Motor neuron (in vitro differentiated cells): ENCODE results near the gene WNT6. TPM values are rescaled to one million over a fixed set of nuclear protein-coding genes. Genes with fewer than 3 reads are reported as not detected.
"Not testable (repeated sequence)": the region's sequence is repeated elsewhere in the genome, so short reads cannot be mapped to it uniquely, and the experiment has no call there.

Experiments
- ATAC-seq, 8 experiments: fragments of 200-7000 bp; cut with Tn5 transposase; replicated peaks in 6 of 8; 2 replicates each; pipeline ENCODE4 v1.8.0; 2021; ENCODE audit warnings: mild to moderate bottlenecking in 8 of 8, moderate library complexity in 8 of 8
- H3K27ac ChIP-seq, 2 donors: fragments of 250-450 bp; sonication (Bioruptor Pico); 2 replicates each; pipeline ENCODE4 v1.9.0; 2021; ENCODE audit warnings: antibody characterized with exemption in 2 of 2, mild to moderate bottlenecking in 2 of 2, moderate library complexity in 1 of 2
- H3K4me1 ChIP-seq, 2 donors: fragments of 250-450 bp; sonication (Bioruptor Pico); replicated peaks in 1 of 2; 2 replicates each; pipeline ENCODE4 v1.6.1; 2021; ENCODE audit warnings: antibody characterized with exemption in 2 of 2, mild to moderate bottlenecking in 2 of 2, moderate library complexity in 1 of 2
- H3K4me3 ChIP-seq, 5 donors: fragments of 250-450 bp; sonication (Bioruptor Pico); 2 replicates each; pipeline ENCODE4 v1.9.0; 2021; ENCODE audit warnings: antibody characterized with exemption in 5 of 5, mild to moderate bottlenecking in 5 of 5, moderate library complexity in 4 of 5
- WGBS, 10 experiments: fragments of 450-650 bp; shearing (Covaris generic); methylation state at CpG; one replicate each; pipeline ENCODE4 v1.0.0; 2022; 5-methylcytosine and 5-hydroxymethylcytosine counted together
- in situ Hi-C, 9 experiments: fragments of 400-800 bp; cut with MboI; loops; one replicate each; pipeline ENCODE4 v1.15.0; 2021; ENCODE audit warnings: low sequenced_read_pairs in 9 of 9, low pct_unique_long_range_greater_than_20kb in 2 of 9; ENCODE audit not compliant: unreplicated experiment in 9 of 9
- total RNA-seq, 8 experiments: library from RNA; unstranded; fragments of 300-600 nt; gene quantifications; 2 replicates each; pipeline versions ENCODE4 v1.2.3 to v1.2.4, GENCODE V29; 2022

Gene WNT6
- total RNA-seq, 8 experiments from 2014 or later, result 0.14 to 0.93 (median 0.24) TPM; not detected in 5

GRCh38 chr2:218832520-218832919 is 27.1 kb upstream of the WNT6 start:
- in situ Hi-C loops, result loop anchor here in 1 of 9 experiments (25.0 kb wide), 1 partner anchor 120 kb away; the partner anchor contains the start of gene TTLL4
- peak in 2 of 8 experiments; percentile 23 to 51 for ATAC-seq
- 0 to 80% (median 0%) methylated on average over 1 to 2 of the region's 3 CpGs; no CpG with 5 or more reads in 7 of the 10 experiments for WGBS, 10 experiments

DNA sequence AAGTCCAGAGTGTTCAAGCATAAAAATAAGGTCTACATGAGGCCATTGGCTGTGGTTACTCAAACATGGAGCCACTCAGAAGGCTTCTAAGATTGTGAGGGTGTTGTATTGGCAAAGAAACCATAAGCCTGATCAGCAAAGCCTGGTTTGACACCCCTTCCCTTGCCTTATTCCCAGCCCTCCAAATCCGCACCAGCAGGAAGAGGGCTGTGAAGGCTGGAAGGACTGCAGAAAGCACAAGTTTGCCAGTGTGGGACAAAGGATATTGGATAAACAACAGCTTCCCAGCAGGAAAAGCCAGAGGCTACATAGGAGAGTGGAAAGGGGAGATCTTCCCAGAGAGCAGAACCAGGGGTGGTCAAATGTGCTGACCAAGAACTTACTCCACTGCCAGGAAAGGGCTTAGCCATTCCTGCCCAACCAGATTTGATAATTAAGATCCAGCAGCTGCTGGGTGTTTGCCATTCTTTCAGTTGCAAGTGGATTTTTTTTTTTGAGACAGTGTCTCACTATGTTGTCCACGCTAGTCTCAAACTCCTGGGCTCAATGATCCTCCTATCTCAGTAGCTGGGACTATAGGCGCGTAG is 26.5 kb upstream of the WNT6 start:
- Histone ChIP-seq H3K4me3 (no peak overlapping the region), H3K4me1 (no peaks in the 10 kb centered on the region), H3K27ac (no peak overlapping the region)
- peak in 2 of 8 experiments; percentile 7 to 40 for ATAC-seq
- in situ Hi-C loops, result loop anchor here in 1 of 9 experiments (25.0 kb wide), 1 partner anchor 121 kb away; the partner anchor contains the start of gene TTLL4
- WGBS, 10 experiments, result 42 to 100% (median 57%) methylated on average over 1 to 3 of the region's 4 CpGs; no CpG with 5 or more reads in 3 of the 10 experiments

More at GRCh38 chr2:218832520-218832919, 27.1 kb upstream of the WNT6 start:
- Histone ChIP-seq H3K4me1 (no peaks in the 10 kb centered on the region), H3K27ac (no peak overlapping the region), H3K4me3 (no peak overlapping the region)

DNA sequence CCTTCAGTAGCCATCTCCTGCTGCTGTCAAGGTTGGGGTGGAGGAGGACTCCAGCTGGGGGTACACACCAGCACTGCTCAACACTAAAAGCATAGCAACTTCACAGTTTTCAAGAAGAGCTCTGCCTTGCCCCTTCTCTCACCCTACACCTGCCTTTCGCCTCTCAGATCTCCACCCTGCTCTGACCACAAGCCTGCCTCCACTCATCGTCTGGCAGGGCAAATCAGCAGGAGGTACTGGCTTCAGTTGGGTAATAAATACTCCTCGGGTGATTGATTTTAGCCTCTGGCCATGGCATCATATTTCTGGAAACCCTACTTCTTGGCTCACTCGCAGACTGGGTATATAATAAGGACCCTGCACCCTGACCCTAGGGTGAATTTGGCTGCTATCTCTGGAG is 24.9 kb upstream of the WNT6 start:
- no peak for ATAC-seq
- in situ Hi-C loops, result loop anchor here in 1 of 9 experiments (25.0 kb wide), 1 partner anchor 122 kb away; the partner anchor contains the start of gene TTLL4
- Histone ChIP-seq H3K4me3 (no peak overlapping the region), H3K4me1 (no peaks in the 10 kb centered on the region), H3K27ac (no peak overlapping the region)
- WGBS, 10 experiments, result 10 to 100% (median 47%) methylated on average over 1 to 3 of the region's 4 CpGs; no CpG with 5 or more reads in 2 of the 10 experiments

DNA sequence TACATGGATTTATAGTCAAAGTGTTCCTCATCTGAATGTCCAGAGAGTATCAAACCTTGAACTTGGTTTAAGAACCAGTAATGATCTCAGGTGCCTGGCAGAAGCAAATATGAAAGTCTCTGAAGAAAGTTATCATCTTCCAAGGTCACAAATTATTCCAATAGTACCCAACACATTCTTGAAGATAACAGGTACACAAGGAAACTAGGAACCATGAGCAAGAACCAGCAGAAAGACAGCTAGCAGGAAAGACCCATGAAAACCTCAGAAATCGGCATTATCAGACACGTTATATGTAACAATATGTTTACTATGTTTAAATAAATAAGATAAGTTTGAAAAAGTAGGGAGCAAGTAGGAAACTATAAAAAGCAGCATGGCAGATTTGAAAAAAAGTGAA is 22.1 kb upstream of the WNT6 start:
- H3K27ac ChIP-seq, result no peak overlapping the region
- WGBS, 10 experiments, result 20 to 100% (median 83%) methylated on average over 1 to 2 of the region's 2 CpGs; no CpG with 5 or more reads in 1 of the 10 experiments
- no peak overlapping the region for H3K4me3 ChIP-seq
- no peak for ATAC-seq
- H3K4me1 ChIP-seq, result no peaks in the 10 kb centered on the region
- in situ Hi-C loops, result loop anchor here in 1 of 9 experiments (25.0 kb wide), 1 partner anchor 125 kb away; the partner anchor contains the start of gene TTLL4

- in situ Hi-C loops, result loop anchor here in 1 of 9 experiments (25.0 kb wide), 1 partner anchor 127 kb away; the partner anchor contains the start of gene TTLL4
- peak in 3 of 8 experiments; percentile 88 to 97 (median 95) for ATAC-seq
These were observed 20.2 kb upstream of the WNT6 start for GRCh38 chr2:218839430-218839829.

DNA sequence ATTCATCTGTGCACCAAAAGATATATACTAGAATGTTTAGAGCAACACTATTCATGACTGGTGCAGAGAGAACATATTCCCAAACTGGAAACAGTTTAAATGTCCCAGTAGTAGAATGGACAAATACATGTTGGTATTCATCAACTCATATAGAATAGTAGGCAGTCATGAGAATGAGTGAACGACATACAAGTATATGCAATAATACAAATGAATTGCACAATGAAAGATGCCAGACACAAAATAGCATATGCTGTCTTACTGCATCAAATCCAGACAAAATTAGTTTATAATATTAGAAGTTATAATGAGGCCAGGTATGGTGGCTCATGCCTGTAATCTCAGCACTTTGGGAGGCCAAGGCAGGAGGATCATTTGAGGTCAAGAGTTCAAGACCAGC is 19.7 kb upstream of the WNT6 start:
- no peak overlapping the region for H3K27ac ChIP-seq

More at GRCh38 chr2:218839430-218839829, 20.2 kb upstream of the WNT6 start:
- Histone ChIP-seq H3K27ac (no peak overlapping the region), H3K4me3 (no peak overlapping the region), H3K4me1 (no peaks in the 10 kb centered on the region)
- 0 to 80% (median 28%) methylated on average over 1 to 4 of the region's 4 CpGs; no CpG with 5 or more reads in 1 of the 10 experiments for WGBS, 10 experiments

GRCh38 chr2:218844334-218844733 is 15.3 kb upstream of the WNT6 start:
- 71 to 100% (median 80%) methylated on average over 1 to 5 of the region's 5 CpGs for WGBS, 10 experiments
- not testable (repeated sequence) for H3K4me3 ChIP-seq, ATAC-seq, H3K27ac ChIP-seq, H3K4me1 ChIP-seq
- in situ Hi-C loops, result loop anchor here in 2 of 9 experiments (10.0 to 25.0 kb wide), 2 partner anchors 120 to 132 kb away; partner anchors contain the start of gene TTLL4 (in 1 of the 2)

More for the DNA sequence above, 19.7 kb upstream of the WNT6 start:
- 50 to 86% (median 67%) methylated on average over 1 of the region's 1 CpG; no CpG with 5 or more reads in 3 of the 10 experiments for WGBS, 10 experiments
- Histone ChIP-seq H3K4me3 (no peak overlapping the region), H3K4me1 (no peaks in the 10 kb centered on the region)
- in situ Hi-C loops, result loop anchor here in 2 of 9 experiments (10.0 to 25.0 kb wide), 2 partner anchors 115 to 128 kb away; partner anchors contain the start of gene TTLL4 (in 1 of the 2)
- no peak for ATAC-seq

- H3K27ac ChIP-seq, H3K4me3 ChIP-seq, H3K4me1 ChIP-seq, ATAC-seq: not testable (repeated sequence)
- WGBS, 10 experiments, result 25 to 100% (median 75%) methylated on average over 1 to 2 of the region's 18 CpGs; no CpG with 5 or more reads in 4 of the 10 experiments
- in situ Hi-C loops, result loop anchor here in 2 of 9 experiments (10.0 to 25.0 kb wide), 2 partner anchors 122 to 135 kb away; partner anchors contain the start of gene TTLL4 (in 1 of the 2)
These were observed 12.6 kb upstream of the WNT6 start for GRCh38 chr2:218846963-218847362.

GRCh38 chr2:218849721-218850120 is 9.9 kb upstream of the WNT6 start:
- Histone ChIP-seq H3K4me1 (no peaks in the 10 kb centered on the region), H3K4me3 (no peak overlapping the region), H3K27ac (no peak overlapping the region)
- ATAC-seq, result no peak
- WGBS, 10 experiments, result 41 to 81% (median 64%) methylated on average over 1 to 6 of the region's 7 CpGs; no CpG with 5 or more reads in 3 of the 10 experiments
- in situ Hi-C loops, result loop anchor here in 2 of 9 experiments (10.0 to 25.0 kb wide), 2 partner anchors 125 to 137 kb away; partner anchors contain the start of gene TTLL4 (in 1 of the 2)

DNA sequence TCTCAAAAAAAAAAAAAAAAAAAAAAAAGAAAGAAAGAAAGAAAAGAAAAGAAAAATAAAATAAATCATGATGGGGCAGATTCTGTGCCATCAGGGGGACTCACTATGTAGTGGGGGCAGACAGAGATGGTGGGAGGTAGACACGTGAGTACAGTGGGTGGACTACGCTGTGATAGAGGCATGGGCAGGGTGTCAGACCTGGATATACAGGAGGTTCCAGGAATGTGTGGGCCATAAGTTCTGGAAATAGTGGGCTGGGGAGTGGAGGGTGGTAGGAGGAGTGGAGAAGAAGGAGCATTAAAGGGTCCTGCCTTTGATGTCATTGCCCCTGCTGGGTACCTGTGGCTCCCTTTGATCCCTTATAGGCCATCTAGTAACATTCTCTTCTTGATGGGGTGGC is 8.8 kb upstream of the WNT6 start:
- in situ Hi-C loops, result no loop called here
- 17 to 83% (median 65%) methylated on average over 1 to 2 of the region's 2 CpGs; no CpG with 5 or more reads in 1 of the 10 experiments for WGBS, 10 experiments
- ATAC-seq, result no peak
- no peaks in the 10 kb centered on the region for H3K4me1 ChIP-seq
- no peak overlapping the region for H3K27ac ChIP-seq
- H3K4me3 ChIP-seq, result no peak overlapping the region

GRCh38 chr2:218851286-218851685 is 8.3 kb upstream of the WNT6 start:
- Histone ChIP-seq H3K4me1 (no peaks in the 10 kb centered on the region), H3K27ac (no peak overlapping the region), H3K4me3 (no peak overlapping the region)
- 37% methylated on average over 2 of the region's 3 CpGs; no CpG with 5 or more reads in 9 of the 10 experiments for WGBS, 10 experiments
- in situ Hi-C loops, result no loop called here
- no peak for ATAC-seq

- no peak overlapping the region for H3K4me3 ChIP-seq
- peak in 4 of 8 experiments; percentile 39 to 76 (median 60) for ATAC-seq
- H3K27ac ChIP-seq, result no peak overlapping the region
- in situ Hi-C loops, result no loop called here
- WGBS, 10 experiments, result 4 to 58% (median 20%) methylated on average over 2 to 9 of the region's 16 CpGs; no CpG with 5 or more reads in 2 of the 10 experiments
- H3K4me1 ChIP-seq, result no peaks in the 10 kb centered on the region
These were observed 6.5 kb upstream of the WNT6 start for GRCh38 chr2:218852911-218853667.
